GM12878 (cell line): ENCODE measurements around the gene GSK3A. TPM values are rescaled to one million over a fixed set of nuclear protein-coding genes. Genes with fewer than 3 reads are reported as not detected.

ENCODE experiments used
- CBX3 ChIP-seq: fragments of 200-600 bp; sonication (generic); IDR thresholded peaks from 2 replicates; pipeline ENCODE4 v1.6.1; 2016; ENCODE audit warnings: low read depth, borderline replicate concordance
- CREB1 ChIP-seq: IDR thresholded peaks from 2 replicates; pipeline ENCODE4 v1.6.1; 2012; ENCODE audit warnings: low read depth, mild to moderate bottlenecking, inconsistent platforms
- EZH2 ChIP-seq: IDR thresholded peaks from 2 replicates; pipeline ENCODE4 v1.6.1; 2012; ENCODE audit warnings: low read depth, mild to moderate bottlenecking, control low read depth, inconsistent platforms, low read length, borderline replicate concordance; ENCODE audit not compliant: control insufficient read depth
- IKZF1 ChIP-seq: fragments of 450-650 bp; conservative IDR thresholded peaks from 2 replicates; pipeline ENCODE4 v1.6.1; 2017; ENCODE audit warnings: antibody characterized with exemption, mild to moderate bottlenecking
- NFXL1 ChIP-seq: fragments of 450-650 bp; IDR thresholded peaks from 2 replicates; pipeline ENCODE4 v1.6.1; 2017; ENCODE audit warnings: antibody characterized with exemption, mild to moderate bottlenecking, borderline replicate concordance
- POLR2A ChIP-seq: IDR thresholded peaks from 2 replicates; pipeline ENCODE4 v1.6.1; 2011; ENCODE audit warnings: low read depth, mild to moderate bottlenecking, low read length
- PRDM15 ChIP-seq: fragments of 450-650 bp; formaldehyde crosslinking; IDR thresholded peaks from 2 replicates; pipeline ENCODE4 v1.4.0; 2020; ENCODE audit warnings: mild to moderate bottlenecking, moderate library complexity
- RAD51 ChIP-seq: fragments of 450-650 bp; IDR thresholded peaks from 2 replicates; pipeline ENCODE4 v1.6.1; 2016; ENCODE audit warnings: moderate library complexity, mild to moderate bottlenecking, inconsistent platforms
- REST ChIP-seq: IDR thresholded peaks from 2 replicates; pipeline ENCODE4 v1.6.1; 2012; ENCODE audit warnings: mild to moderate bottlenecking, low read depth, low read length
- STAT1 ChIP-seq: fragments of 450-650 bp; conservative IDR thresholded peaks from 2 replicates; pipeline ENCODE4 v1.6.1; 2014; ENCODE audit warnings: antibody characterized with exemption, mild to moderate bottlenecking
- SUPT20H ChIP-seq: IDR thresholded peaks from 2 replicates; pipeline ENCODE4 v1.6.1; 2011; ENCODE audit warnings: low read depth, mild to moderate bottlenecking, low read length, moderate library complexity, borderline replicate concordance; ENCODE audit not compliant: control insufficient read depth
- TARDBP ChIP-seq: IDR thresholded peaks from 2 replicates; pipeline ENCODE4 v1.6.1; 2016; ENCODE audit warnings: borderline replicate concordance
- ZBTB40 ChIP-seq: fragments of 450-650 bp; IDR thresholded peaks from 2 replicates; pipeline ENCODE4 v1.6.1; 2016; ENCODE audit warnings: mild to moderate bottlenecking, moderate library complexity, borderline replicate concordance
- polyA plus RNA-seq, 11 experiments: library from polyadenylated mRNA; depleted of rRNA in 4 of 11; unstranded in 6 of 11; stranded (reverse) in 5 of 11; fragments of >200 nt; fragmentation: Nextera tagmentation in 4 of 11; fragmentation: Illumina TruSeq in 1 of 11; extraction: Ambion mirVana in 4 of 11; extraction: Trizol in 1 of 11; gene quantifications; 1 replicate in 1 of 11; 2 replicates in 10 of 11; pipeline versions ENCODE4 v1.2.1 to v1.2.3, GENCODE V29; 2011 to 2016; ENCODE audit warnings: inconsistent platforms in 2 of 11, missing spikeins in 2 of 11, low read depth in 1 of 11
- total RNA-seq, 4 experiments: library from RNA; depleted of rRNA in 3 of 4; stranded (reverse); fragments of >200 nt in 3 of 4; fragmentation: Illumina TruSeq in 1 of 4; extraction: Trizol in 1 of 4; gene quantifications; 2 replicates each; pipeline versions ENCODE4 v1.2.1 to v1.2.3, GENCODE V29; 2013 to 2021
- TF ChIP-seq, protein P1 (sequence below): IDR thresholded peaks from 2 replicates; pipeline ENCODE4 v1.6.1; 2011; ENCODE audit warnings: borderline replicate concordance, low read depth, mild to moderate bottlenecking, moderate library complexity, low read length; ENCODE audit not compliant: insufficient read depth, poor library complexity, severe bottlenecking

GSK3A gene
- total and polyA plus RNA-seq, 10 of the 15 experiments (the other 5 are each of a cell fraction or from before 2014, with no cell fraction given) = 1.00 to 47.9 (median 15.2) TPM

- TF ChIP-seq, protein P1, sequence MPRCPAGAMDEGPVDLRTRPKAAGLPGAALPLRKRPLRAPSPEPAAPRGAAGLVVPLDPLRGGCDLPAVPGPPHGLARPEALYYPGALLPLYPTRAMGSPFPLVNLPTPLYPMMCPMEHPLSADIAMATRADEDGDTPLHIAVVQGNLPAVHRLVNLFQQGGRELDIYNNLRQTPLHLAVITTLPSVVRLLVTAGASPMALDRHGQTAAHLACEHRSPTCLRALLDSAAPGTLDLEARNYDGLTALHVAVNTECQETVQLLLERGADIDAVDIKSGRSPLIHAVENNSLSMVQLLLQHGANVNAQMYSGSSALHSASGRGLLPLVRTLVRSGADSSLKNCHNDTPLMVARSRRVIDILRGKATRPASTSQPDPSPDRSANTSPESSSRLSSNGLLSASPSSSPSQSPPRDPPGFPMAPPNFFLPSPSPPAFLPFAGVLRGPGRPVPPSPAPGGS = peak; percentile 39
- TF ChIP-seq SUPT20H = no peak
- peak; percentile 48 for TF ChIP-seq IKZF1
- TF ChIP-seq TARDBP = no peak
- no peak for TF ChIP-seq NFXL1
- no peak for TF ChIP-seq STAT1
- TF ChIP-seq PRDM15 = no peak
- peak; percentile 65; the same call in 1 of the 2 replicates for TF ChIP-seq POLR2A
- no peak for TF ChIP-seq CBX3
- TF ChIP-seq REST = no peak
- no peak for TF ChIP-seq EZH2
- peak; percentile 55; the same call in 1 of the 2 replicates for TF ChIP-seq CREB1
- no peak for TF ChIP-seq ZBTB40
- no peak for TF ChIP-seq RAD51
These were observed 37.8 kb upstream of the GSK3A start (continued) for GRCh38 chr19:42279902-42280814.
